Measurements from ENCODE around the gene KRT73.

KRT73 gene

DNA sequence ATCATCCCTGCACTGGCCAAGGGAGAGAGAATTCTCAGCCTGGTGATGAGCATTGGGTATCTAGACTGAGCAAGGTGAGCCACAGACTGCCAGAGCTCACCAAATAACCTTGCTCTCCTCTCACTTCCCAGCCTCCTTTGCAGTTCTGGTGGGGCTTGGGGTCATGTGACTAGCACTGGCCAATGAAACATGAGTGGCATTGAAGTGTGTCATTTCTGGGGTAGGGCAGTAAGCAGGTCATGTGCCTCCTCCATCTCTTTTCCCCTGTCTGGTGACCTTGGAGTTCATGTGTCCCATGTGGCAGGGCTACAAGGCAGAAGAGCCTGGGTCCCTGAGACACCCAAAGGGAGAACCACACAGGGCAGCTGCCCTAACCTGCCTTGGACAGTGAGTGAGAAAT is 13.5 kb downstream of the KRT73 start:
- TF ChIP-seq, protein P1, sequence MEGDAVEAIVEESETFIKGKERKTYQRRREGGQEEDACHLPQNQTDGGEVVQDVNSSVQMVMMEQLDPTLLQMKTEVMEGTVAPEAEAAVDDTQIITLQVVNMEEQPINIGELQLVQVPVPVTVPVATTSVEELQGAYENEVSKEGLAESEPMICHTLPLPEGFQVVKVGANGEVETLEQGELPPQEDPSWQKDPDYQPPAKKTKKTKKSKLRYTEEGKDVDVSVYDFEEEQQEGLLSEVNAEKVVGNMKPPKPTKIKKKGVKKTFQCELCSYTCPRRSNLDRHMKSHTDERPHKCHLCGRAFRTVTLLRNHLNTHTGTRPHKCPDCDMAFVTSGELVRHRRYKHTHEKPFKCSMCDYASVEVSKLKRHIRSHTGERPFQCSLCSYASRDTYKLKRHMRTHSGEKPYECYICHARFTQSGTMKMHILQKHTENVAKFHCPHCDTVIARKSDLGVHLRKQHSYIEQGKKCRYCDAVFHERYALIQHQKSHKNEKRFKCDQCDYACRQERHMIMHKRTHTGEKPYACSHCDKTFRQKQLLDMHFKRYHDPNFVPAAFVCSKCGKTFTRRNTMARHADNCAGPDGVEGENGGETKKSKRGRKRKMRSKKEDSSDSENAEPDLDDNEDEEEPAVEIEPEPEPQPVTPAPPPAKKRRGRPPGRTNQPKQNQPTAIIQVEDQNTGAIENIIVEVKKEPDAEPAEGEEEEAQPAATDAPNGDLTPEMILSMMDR (IDR thresholded peaks at IDR 0.05; ENCODE audit: low read length, missing control alignments) = no peak
- DNase-seq (ENCODE audit: low read depth) = no peak
- H3K4me3 ChIP-seq (replicated peaks; ENCODE audit: low read depth, low read length) = no peak overlapping the region

DNA sequence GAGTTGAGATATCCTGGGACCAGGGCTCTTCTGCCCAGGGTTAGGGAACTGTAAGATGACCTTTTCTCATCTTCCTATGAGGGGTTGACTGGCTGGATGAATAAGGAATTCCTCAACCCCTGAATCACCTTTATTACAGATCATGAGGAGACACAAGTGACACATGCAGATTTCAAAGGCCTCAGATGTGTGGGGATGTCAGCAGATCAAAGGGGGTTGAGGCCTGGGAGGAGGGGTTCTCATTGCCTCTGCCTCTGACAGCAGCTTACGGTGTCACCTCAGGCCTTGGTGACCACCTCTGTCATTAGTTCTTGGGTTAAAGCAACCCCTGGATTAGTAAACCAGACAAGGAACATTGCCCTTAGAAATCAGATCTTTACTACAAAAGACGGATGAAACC is 15.0 kb downstream of the KRT73 start:
- no peak overlapping the region for H3K4me3 ChIP-seq (replicated peaks; ENCODE audit: low read depth, low read length)
- TF ChIP-seq, protein P1 (IDR thresholded peaks at IDR 0.05; ENCODE audit: low read length, missing control alignments) = no peak
- DNase-seq (ENCODE audit: low read depth) = no peak

DNA sequence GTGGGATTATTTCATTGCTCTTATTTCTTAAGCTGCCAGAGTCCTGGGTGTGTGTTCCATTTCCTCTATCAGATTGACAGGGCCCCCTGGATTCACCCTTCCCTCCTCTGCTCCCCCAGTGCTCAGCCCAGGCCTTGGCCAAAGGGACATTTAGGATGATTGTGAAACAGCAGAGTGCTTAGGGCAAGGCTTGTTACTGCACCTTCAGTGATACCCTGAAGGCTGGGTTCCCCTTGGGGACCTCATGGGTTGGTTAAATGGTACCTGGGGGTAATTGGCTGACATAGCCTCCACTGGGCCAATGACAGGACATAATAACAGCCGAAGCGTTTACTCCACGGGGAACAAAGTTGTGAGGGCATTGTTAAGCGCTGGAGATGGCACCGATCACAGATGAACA is 15.8 kb downstream of the KRT73 start:
- no peak overlapping the region for H3K4me3 ChIP-seq (replicated peaks; ENCODE audit: low read depth, low read length)
- TF ChIP-seq, protein P1 (IDR thresholded peaks at IDR 0.05; ENCODE audit: low read length, missing control alignments) = no peak
- no peak for DNase-seq (ENCODE audit: low read depth)

DNA sequence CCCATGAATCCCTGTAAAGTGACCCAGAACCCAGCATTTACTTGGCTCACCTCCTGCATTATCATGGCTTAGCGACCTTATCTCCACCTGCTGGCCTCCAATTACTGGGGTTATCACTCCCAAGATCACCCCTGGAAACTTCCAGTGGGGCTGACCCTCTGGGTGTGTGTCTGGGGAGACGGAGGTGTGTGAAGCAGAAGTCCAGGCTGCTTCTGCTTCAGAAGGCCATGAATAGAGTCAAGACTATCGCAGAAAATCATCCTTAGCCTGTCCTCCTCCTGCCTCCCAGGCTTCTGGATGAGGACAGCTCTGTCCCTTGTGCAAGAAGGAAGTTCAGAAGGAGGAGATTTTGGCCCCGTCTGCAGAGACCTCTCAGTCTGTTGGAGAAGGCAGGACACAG is 16.7 kb downstream of the KRT73 start:
- TF ChIP-seq, protein P1 (IDR thresholded peaks at IDR 0.05; ENCODE audit: low read length, missing control alignments) = no peak
- H3K4me3 ChIP-seq (replicated peaks; ENCODE audit: low read depth, low read length) = no peak overlapping the region
- no peak for DNase-seq (ENCODE audit: low read depth)

DNA sequence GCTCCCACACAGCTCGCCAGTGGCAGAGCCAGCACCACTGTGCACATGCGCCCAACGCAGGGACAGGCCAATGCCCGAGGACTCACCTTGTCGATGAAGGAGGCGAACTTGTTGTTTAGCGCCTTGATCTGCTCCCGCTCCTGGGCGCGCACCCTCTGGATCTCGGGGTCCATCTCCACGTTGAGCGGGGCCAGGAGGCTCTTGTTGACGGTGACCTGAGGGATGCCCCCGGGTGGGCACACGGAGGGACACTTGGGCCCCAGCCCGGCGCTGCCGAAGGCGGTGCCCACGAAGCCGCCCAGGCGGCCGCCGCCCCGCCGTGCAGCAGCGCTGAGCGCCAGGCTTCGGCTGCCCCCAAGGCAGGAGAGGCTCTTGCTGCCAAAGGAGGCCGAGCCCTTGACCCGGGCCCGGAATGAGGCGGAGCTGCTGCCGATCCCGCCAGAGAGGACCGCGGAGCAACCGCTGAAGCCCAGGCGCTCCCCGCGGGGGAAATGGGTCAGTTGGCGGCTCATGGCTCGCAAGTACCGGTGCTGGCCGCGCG is 17.3 kb downstream of the KRT73 start, which contains the start of gene KRT72:
Gene KRT72, minus strand, starts transcription at position 523 of the 541 bp plus-strand sequence. Its CDS starts 11 bp downstream, at position 512.
- TF ChIP-seq, protein P1 (IDR thresholded peaks at IDR 0.05; ENCODE audit: low read length, missing control alignments) = no peak
- H3K4me3 ChIP-seq (replicated peaks; ENCODE audit: low read depth, low read length) = no peak within 1 kb of the TSS
- no peak for DNase-seq (ENCODE audit: low read depth)

DNA sequence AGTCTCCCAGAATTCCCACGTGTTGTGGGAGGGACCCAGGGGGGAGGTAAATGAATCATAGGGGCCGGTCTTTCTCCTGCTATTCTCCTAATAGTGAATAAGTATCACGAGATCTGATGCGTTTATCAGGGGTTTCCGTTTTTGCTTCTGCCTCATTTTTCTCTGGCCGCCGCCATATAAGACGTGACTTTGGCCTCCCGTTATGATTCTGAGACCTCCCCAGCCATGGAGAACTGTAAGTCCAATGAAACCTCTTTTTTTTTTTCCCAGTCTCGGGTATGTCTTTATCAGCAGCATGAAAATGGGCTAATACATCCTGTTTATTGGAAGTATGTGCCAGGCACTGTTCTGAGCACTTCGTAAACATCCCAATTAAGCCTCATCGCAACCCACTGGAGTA is 17.9 kb downstream of the KRT73 start:
- H3K4me3 ChIP-seq (replicated peaks; ENCODE audit: low read depth, low read length) = no peak overlapping the region
- no peak for DNase-seq (ENCODE audit: low read depth)
- TF ChIP-seq, protein P1 (IDR thresholded peaks at IDR 0.05; ENCODE audit: low read length, missing control alignments) = no peak

DNA sequence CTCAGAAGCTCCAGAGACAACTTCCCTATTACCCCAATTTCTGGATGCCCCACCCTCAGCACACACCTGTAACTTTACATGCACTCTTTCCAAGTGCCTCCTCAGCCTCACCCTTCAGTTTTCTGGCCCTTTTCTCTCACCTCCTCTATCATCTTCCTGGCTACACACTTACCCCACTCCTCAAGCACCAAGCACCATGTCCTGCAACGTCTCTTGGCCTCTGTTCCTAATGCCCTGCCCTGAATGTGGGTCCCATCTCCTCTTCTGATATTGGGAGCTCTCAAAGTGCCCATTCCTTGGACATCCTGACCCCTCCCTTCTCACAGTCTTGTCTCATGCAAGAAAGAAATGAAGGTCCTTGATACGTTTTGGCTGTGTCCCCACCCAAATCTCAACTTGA is 18.3 kb downstream of the KRT73 start:
- TF ChIP-seq, protein P1 (IDR thresholded peaks at IDR 0.05; ENCODE audit: low read length, missing control alignments) = no peak
- DNase-seq (ENCODE audit: low read depth) = no peak
- H3K4me3 ChIP-seq (replicated peaks; ENCODE audit: low read depth, low read length) = no peak overlapping the region
